ENCODE measurements around the gene ASB4.

GRCh38 chr7:95549818-95550529, 64.2 kb downstream of the ASB4 start:
- peak; percentile 44 to 72 for TF ChIP-seq POLR2A (IDR thresholded peaks at IDR 0.05)
- no peak for TF ChIP-seq CTCF (IDR thresholded peaks at IDR 0.05)

Data from adrenal gland (tissue), 5 donors.